Aorta (tissue), 5 donors: ENCODE data around the gene CLPTM1. TPM values are rescaled to one million over a fixed set of nuclear protein-coding genes. Genes with fewer than 3 reads are reported as not detected.

Experiments
- ATAC-seq: fragments of 200-7000 bp; cut with Tn5 transposase; one replicate; pipeline ENCODE4 v1.9.1; 2022; ENCODE audit warnings: moderate library complexity; ENCODE audit not compliant: low FRiP score
- DNase-seq, 2 donors: peaks; one replicate each; pipeline ENCODE4 v3.0.0-alpha.2; 2020
- H3K27ac ChIP-seq, 2 donors: one replicate each; pipeline ENCODE4 v1.5.1; 2013; ENCODE audit warnings: low read length in 2 of 2, mild to moderate bottlenecking in 2 of 2, moderate library complexity in 2 of 2, control low read depth in 1 of 2, inconsistent platforms in 1 of 2, low read depth in 1 of 2
- H3K27me3 ChIP-seq, 2 donors: one replicate each; pipeline ENCODE4 v1.6.1; 2013; ENCODE audit warnings: control low read depth in 1 of 2, low read length in 1 of 2, mild to moderate bottlenecking in 1 of 2, moderate library complexity in 1 of 2; ENCODE audit not compliant: insufficient read depth in 2 of 2, control insufficient read depth in 1 of 2
- H3K36me3 ChIP-seq, 2 donors: one replicate each; pipeline ENCODE4 v1.6.1; 2013; ENCODE audit warnings: control low read depth in 1 of 2, low read length in 1 of 2, mild to moderate bottlenecking in 1 of 2; ENCODE audit not compliant: insufficient read depth in 2 of 2, control insufficient read depth in 1 of 2
- H3K4me1 ChIP-seq, 2 donors: one replicate each; pipeline ENCODE4 v1.6.1; 2013; ENCODE audit warnings: low read length in 2 of 2, control low read depth in 1 of 2, mild to moderate bottlenecking in 1 of 2, moderate library complexity in 1 of 2; ENCODE audit not compliant: insufficient read depth in 2 of 2, control insufficient read depth in 1 of 2
- H3K4me3 ChIP-seq, 2 donors: one replicate each; pipeline ENCODE4 v1.5.1; 2013; ENCODE audit warnings: low read length in 2 of 2, control low read depth in 1 of 2, mild to moderate bottlenecking in 1 of 2
- H3K9me3 ChIP-seq: one replicate; pipeline ENCODE4 v1.6.1; 2013; ENCODE audit warnings: mild to moderate bottlenecking, low read length; ENCODE audit not compliant: control insufficient read depth
- WGBS, 2 donors: extraction: QIAGEN DNeasy Blood & Tissue Kit; methylation state at CpG; one replicate each; pipeline ENCODE4 v1.1.7; 2013; 5-methylcytosine and 5-hydroxymethylcytosine counted together
- intact Hi-C, 2 donors: fragments of 100-400 bp; cut with DNase I; formaldehyde crosslinking; loops; one replicate each; pipeline versions ENCODE4 v1.14.2 to v1.15.0; 2022
- polyA plus RNA-seq, 2 donors: library from polyadenylated mRNA; stranded (reverse); fragments of 200-250 nt; gene quantifications; one replicate each; pipeline ENCODE4 v1.2.3, GENCODE V29; 2013
- total RNA-seq, 2 donors: library from RNA; stranded (reverse); fragmentation: NEBNext Ultra II Directional; extraction: Animal tissue kit (Norgen Biotek cat#: 25700); gene quantifications; one replicate each; pipeline ENCODE4 v1.2.1, GENCODE V29; 2021
- donor health status: healthy with polysubstance abuse.
- donor health status: Bipolar disorder and iron deficiency.
- donor health status: DM: no; HTN: no; CAD: no.
- donor health status: DM: no; HTN: no; CAD: no.
- donor health status: DM: yes; HTN: yes; CAD: no.

The CLPTM1 gene
- total and polyA plus RNA-seq, 4 donors: 25.7 to 81.4 (median 71.5) TPM

GRCh38 chr19:44930088-44930487 is 25.1 kb upstream of the CLPTM1 start:
- 89 to 90% methylated on average over 7 of the region's 7 CpGs for WGBS, 2 donors

DNA sequence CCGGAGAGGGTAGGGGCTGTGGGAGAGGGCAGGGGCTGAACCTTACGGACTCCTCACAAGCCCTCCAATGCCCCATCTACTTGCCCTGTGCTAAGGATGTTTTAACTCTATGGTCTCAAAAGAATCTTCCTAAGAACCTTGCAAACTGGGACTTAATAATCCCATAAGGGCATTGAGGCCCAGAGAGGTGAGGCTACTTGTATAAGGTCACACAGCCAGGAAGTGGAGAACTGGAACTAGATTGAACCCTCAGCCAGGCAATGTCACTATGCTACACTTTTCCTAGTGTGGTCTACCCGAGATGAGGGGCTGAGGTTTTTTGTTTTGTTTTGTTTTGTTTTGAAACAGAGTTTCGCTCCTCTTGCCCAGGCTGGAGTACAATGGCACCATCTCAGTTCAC is 23.6 kb upstream of the CLPTM1 start:
- H3K27me3 ChIP-seq: no peaks in the 10 kb centered on the region
- 82 to 86% methylated on average over 4 of the region's 4 CpGs for whole genome bisulfite sequencing, 2 donors
- no peak for ATAC-seq
- no peak overlapping the region for H3K4me3 ChIP-seq
- H3K36me3 ChIP-seq: no peaks in the 10 kb centered on the region
- no peak for DNase-seq
- H3K9me3 ChIP-seq: no peaks in the 10 kb centered on the region
- H3K27ac ChIP-seq: no peak overlapping the region
- intact Hi-C loops: no loop called here
- no peaks in the 10 kb centered on the region for H3K4me1 ChIP-seq

More at GRCh38 chr19:44930088-44930487, 25.1 kb upstream of the CLPTM1 start:
- DNase-seq: no peak
- no peaks in the 10 kb centered on the region for H3K27me3 ChIP-seq
- H3K4me1 ChIP-seq: no peaks in the 10 kb centered on the region
- H3K27ac ChIP-seq: no peak overlapping the region
- intact Hi-C loops: no loop called here
- no peaks in the 10 kb centered on the region for H3K9me3 ChIP-seq
- H3K36me3 ChIP-seq: no peaks in the 10 kb centered on the region
- no peak for ATAC-seq
- no peak overlapping the region for H3K4me3 ChIP-seq

GRCh38 chr19:44939668-44940067 is 15.5 kb upstream of the CLPTM1 start:
- Histone ChIP-seq H3K27ac (no peak overlapping the region), H3K36me3 (no peaks in the 10 kb centered on the region), H3K27me3 (no peaks in the 10 kb centered on the region), H3K9me3 (no peaks in the 10 kb centered on the region), H3K4me3 (no peak overlapping the region), H3K4me1 (no peaks in the 10 kb centered on the region)
- no peak for ATAC-seq
- intact Hi-C loops: loop anchor here in 1 of 2 donors (10.0 kb wide), 1 partner anchor 155 kb away; no protein-coding TSS in a partner anchor
- WGBS, 2 donors: 75 to 83% methylated on average over 5 of the region's 5 CpGs
- no peak for DNase-seq

- no peaks in the 10 kb centered on the region for H3K36me3 ChIP-seq
- no peak within 1 kb of the TSS for H3K27ac ChIP-seq
- H3K27me3 ChIP-seq: no peaks in the 10 kb centered on the region
- no peaks in the 10 kb centered on the region for H3K9me3 ChIP-seq
- 87 to 88% methylated on average over 14 of the region's 14 CpGs for WGBS, 2 donors
- intact Hi-C loops: loop anchor here in 1 of 2 donors (10.0 kb wide), 1 partner anchor 157 kb away; no protein-coding TSS in a partner anchor
- no peak for ATAC-seq
- no peaks in the 10 kb centered on the region for H3K4me1 ChIP-seq
- no peak within 1 kb of the TSS for H3K4me3 ChIP-seq
- no peak for DNase-seq
Measured at GRCh38 chr19:44942067-44942571, 13.1 kb upstream of the CLPTM1 start, which contains the start of gene APOC4. APOC4 (plus strand) TSS chr19:44942237; CDS start chr19:44942278, 41 bp downstream.

DNA sequence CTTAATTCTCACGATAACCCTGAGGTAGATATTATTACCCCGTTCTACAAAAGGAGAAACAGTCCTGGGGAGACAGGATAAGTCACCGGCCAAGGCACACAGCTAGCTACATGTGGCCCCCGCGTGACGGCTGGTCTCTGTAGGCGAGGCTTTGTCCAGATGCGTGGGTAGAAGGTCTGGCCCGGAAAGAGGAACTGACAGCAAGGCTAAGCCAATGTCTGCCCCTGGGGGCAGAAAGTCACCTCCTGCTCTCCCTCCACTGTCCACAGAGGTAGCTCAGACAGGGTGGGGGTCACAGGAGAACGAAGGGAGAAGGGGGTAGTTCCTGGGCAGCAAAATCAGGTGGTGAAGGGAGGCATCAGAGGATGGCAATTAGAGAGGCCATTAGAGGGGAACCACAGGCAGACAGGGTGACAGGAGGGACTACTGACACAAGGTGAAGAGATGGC is 11.4 kb upstream of the CLPTM1 start:
- H3K9me3 ChIP-seq: no peaks in the 10 kb centered on the region
- intact Hi-C loops: loop anchor here in 1 of 2 donors (10.0 kb wide), 1 partner anchor 159 kb away; no protein-coding TSS in a partner anchor
- no peak overlapping the region for H3K27ac ChIP-seq
- H3K36me3 ChIP-seq: no peaks in the 10 kb centered on the region
- no peak overlapping the region for H3K4me3 ChIP-seq
- no peaks in the 10 kb centered on the region for H3K4me1 ChIP-seq
- H3K27me3 ChIP-seq: no peaks in the 10 kb centered on the region
- WGBS, 2 donors: 60 to 63% methylated on average over 10 of the region's 10 CpGs
- ATAC-seq (no peak), DNase-seq (peak in 1 of 2 donors; percentile 89)

DNA sequence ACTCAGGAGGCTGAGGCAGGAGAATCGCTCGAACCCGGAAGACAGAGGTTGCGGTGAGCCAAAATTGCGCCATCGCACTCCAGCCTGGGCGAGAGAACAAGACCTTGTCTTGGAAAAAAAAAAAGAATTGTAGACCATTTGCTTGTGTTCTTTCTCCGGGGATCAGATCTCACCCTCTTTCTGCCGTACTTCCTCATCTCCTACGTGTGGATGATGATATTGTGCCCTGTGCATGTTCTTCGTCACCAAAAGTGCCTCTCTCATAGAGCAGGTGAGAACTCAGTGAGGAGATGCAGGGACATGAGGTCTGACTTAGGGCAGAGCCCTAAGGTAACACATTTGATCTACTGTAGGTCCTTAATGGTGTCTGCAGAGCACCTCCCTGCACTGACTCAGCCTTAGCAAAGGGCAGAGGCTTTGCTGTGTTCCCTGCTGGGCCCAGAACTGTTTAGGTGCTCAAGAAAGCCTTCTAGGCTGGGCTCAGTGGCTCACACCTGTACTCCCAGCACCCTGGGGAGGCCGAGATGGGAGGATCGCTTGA is 8.1 kb upstream of the CLPTM1 start:
- Histone ChIP-seq H3K9me3 (no peaks in the 10 kb centered on the region), H3K27ac (no peak overlapping the region), H3K4me3 (no peak overlapping the region), H3K36me3 (no peaks in the 10 kb centered on the region), H3K4me1 (no peaks in the 10 kb centered on the region), H3K27me3 (no peaks in the 10 kb centered on the region)
- ATAC-seq: no peak
- intact Hi-C loops: loop anchor here in 1 of 2 donors (10.0 kb wide), 1 partner anchor 162 kb away; no protein-coding TSS in a partner anchor
- 89 to 92% methylated on average over 13 of the region's 13 CpGs for WGBS, 2 donors
- DNase-seq: no peak

- ATAC-seq: no peak
- no peaks in the 10 kb centered on the region for H3K36me3 ChIP-seq
- H3K27ac ChIP-seq: no peak overlapping the region
- no peaks in the 10 kb centered on the region for H3K27me3 ChIP-seq
- intact Hi-C loops: loop anchor here in 1 of 2 donors (10.0 kb wide), 1 partner anchor 163 kb away; no protein-coding TSS in a partner anchor
- WGBS, 2 donors: 80 to 89% methylated on average over 5 of the region's 5 CpGs
- DNase-seq: no peak
- no peaks in the 10 kb centered on the region for H3K4me1 ChIP-seq
- H3K4me3 ChIP-seq: no peak overlapping the region
- no peaks in the 10 kb centered on the region for H3K9me3 ChIP-seq
Measured at GRCh38 chr19:44948237-44948636, 6.9 kb upstream of the CLPTM1 start.

DNA sequence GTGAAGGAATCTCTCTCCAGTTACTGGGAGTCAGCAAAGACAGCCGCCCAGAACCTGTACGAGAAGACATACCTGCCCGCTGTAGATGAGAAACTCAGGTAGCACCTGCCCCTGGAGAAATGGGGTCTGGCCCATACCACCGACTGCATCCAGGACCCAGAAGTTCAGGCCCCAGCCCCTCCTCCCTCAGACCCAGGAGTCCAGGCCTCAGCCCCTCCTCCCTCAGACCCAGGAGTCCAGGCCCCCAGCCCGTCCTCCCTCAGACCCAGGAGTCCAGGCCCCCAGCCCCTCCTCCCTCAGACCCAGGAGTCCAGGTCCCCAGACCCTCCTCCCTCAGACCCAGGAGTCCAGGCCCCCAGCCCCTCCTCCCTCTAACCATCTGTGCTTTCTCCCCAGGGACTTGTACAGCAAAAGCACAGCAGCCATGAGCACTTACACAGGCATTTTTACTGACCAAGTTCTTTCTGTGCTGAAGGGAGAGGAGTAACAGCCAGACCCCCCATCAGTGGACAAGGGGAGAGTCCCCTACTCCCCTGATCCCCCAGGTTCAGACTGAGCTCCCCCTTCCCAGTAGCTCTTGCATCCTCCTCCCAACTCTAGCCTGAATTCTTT is 6.3 kb upstream of the CLPTM1 start:
- intact Hi-C loops: loop anchor here in 1 of 2 donors (10.0 kb wide), 1 partner anchor 164 kb away; no protein-coding TSS in a partner anchor
- DNase-seq: no peak
- H3K36me3 ChIP-seq: no peaks in the 10 kb centered on the region
- no peaks in the 10 kb centered on the region for H3K9me3 ChIP-seq
- 84 to 87% methylated on average over 4 to 5 of the region's 5 CpGs for WGBS, 2 donors
- no peaks in the 10 kb centered on the region for H3K4me1 ChIP-seq
- H3K4me3 ChIP-seq: no peak overlapping the region
- H3K27me3 ChIP-seq: no peaks in the 10 kb centered on the region
- ATAC-seq: no peak
- H3K27ac ChIP-seq: no peak overlapping the region
